Measurements from ENCODE around the gene TMEM125.
A peak's percentile ranks its signal among the peaks of the same experiment; 100 is the strongest.

TMEM125 gene

GRCh38 chr1:43247256-43247921 lies 22.4 kb upstream of the TMEM125 start:
- DNase-seq (ENCODE audit: low read depth in 2 of 2), result no peak

GRCh38 chr1:43250351-43250761 lies 19.4 kb upstream of the TMEM125 start:
- DNase-seq (ENCODE audit: low read depth in 2 of 2), result no peak

- no peak for DNase-seq (ENCODE audit: low read depth in 2 of 2)
Observed at GRCh38 chr1:43251024-43251423, 18.8 kb upstream of the TMEM125 start.

- no peak for DNase-seq (ENCODE audit: low read depth in 2 of 2)
Observed at GRCh38 chr1:43252225-43252624, 17.6 kb upstream of the TMEM125 start.

- DNase-seq (ENCODE audit: low read depth in 2 of 2), result no peak
Observed at GRCh38 chr1:43253173-43253572, 16.6 kb upstream of the TMEM125 start.

- no peak for DNase-seq (ENCODE audit: low read depth in 2 of 2)
Observed at GRCh38 chr1:43253876-43254275, 15.9 kb upstream of the TMEM125 start.

GRCh38 chr1:43255438-43256210 lies 14.2 kb upstream of the TMEM125 start:
- no peak for DNase-seq (ENCODE audit: low read depth in 2 of 2)

- no peak for DNase-seq (ENCODE audit: low read depth in 2 of 2)
Observed at GRCh38 chr1:43256675-43257570, 12.9 kb upstream of the TMEM125 start.

- no peak for DNase-seq (ENCODE audit: low read depth in 2 of 2)
Observed at GRCh38 chr1:43258370-43258769, 11.4 kb upstream of the TMEM125 start.

- no peak for DNase-seq (ENCODE audit: low read depth in 2 of 2)
Observed at GRCh38 chr1:43265431-43265830, 4.4 kb upstream of the TMEM125 start.

- no peak for DNase-seq (ENCODE audit: low read depth in 2 of 2)
Observed at GRCh38 chr1:43266881-43267280, 2.9 kb upstream of the TMEM125 start.

GRCh38 chr1:43267291-43267805 lies 2.4 kb upstream of the TMEM125 start:
- peak; percentile 44 to 48 for DNase-seq (ENCODE audit: low read depth in 2 of 2)

- no peak for DNase-seq (ENCODE audit: low read depth in 2 of 2)
Observed at GRCh38 chr1:43267818-43268425, 1.9 kb upstream of the TMEM125 start.

GRCh38 chr1:43270421-43271095 lies 775 bp downstream of the TMEM125 start:
- DNase-seq (ENCODE audit: low read depth in 2 of 2), result no peak

- no peak for DNase-seq (ENCODE audit: low read depth in 2 of 2)
Observed at GRCh38 chr1:43271186-43272118, 1.7 kb downstream of the TMEM125 start.

- no peak for DNase-seq (ENCODE audit: low read depth in 2 of 2)
Observed at GRCh38 chr1:43272161-43272560, 2.4 kb downstream of the TMEM125 start.

- no peak for DNase-seq (ENCODE audit: low read depth in 2 of 2)
Observed at GRCh38 chr1:43272576-43273571, 3.1 kb downstream of the TMEM125 start.

- no peak for DNase-seq (ENCODE audit: low read depth in 2 of 2)
Observed at GRCh38 chr1:43273708-43274107, 3.9 kb downstream of the TMEM125 start.
